DMS153 treated with DMSO at 0.1 percent for 48 hours (cell line): Measurements from ENCODE around the gene UNG.

Experiments used
- DNase-seq: peaks from one replicate; lab custom pipeline; 2025; ENCODE audit not compliant: unreplicated experiment; lab: John Stamatoyannopoulos, UW

Gene UNG

GRCh38 chr12:109154451-109155438 is 57.3 kb downstream of the UNG start:
- peak; percentile 19 for DNase-seq

GRCh38 chr12:109156036-109156435 is 58.6 kb downstream of the UNG start:
- DNase-seq, result no peak

GRCh38 chr12:109156586-109156985 is 59.2 kb downstream of the UNG start:
- DNase-seq, result no peak

GRCh38 chr12:109157986-109158385 is 60.6 kb downstream of the UNG start:
- no peak for DNase-seq

- DNase-seq, result no peak
These were observed 63.0 kb downstream of the UNG start for GRCh38 chr12:109160433-109160832.
